ENCODE data around the gene LRRC27.

The LRRC27 gene

DNA sequence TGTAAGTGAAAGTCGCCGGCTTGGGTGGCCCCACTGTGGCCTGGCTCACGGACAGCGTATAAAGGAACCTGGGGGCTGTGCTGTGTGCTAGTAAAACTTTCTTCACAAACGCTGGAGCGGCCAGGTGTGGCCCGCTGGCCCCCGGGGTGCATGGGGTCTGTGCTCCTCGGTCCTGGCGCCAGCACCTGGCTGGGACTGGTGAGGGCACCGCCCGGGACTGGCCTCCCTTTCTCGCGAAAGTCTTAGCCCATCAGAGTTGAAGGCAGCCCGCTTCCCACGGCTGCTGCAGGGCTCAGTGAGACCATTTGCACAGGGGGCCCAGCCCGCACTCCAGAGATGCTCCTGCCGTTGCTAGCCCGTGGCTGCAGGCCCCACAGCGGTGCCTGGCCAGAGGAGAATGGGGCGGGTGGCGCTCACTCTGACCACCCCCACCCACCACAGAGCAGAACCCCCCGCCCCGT is 70.8 kb downstream of the LRRC27 start:
- no peak for DNase-seq (ENCODE audit: low read depth in 2 of 2)

- DNase-seq (ENCODE audit: low read depth in 2 of 2) = no peak
Observed at GRCh38 chr10:132403511-132404168, 71.6 kb downstream of the LRRC27 start.

DNA sequence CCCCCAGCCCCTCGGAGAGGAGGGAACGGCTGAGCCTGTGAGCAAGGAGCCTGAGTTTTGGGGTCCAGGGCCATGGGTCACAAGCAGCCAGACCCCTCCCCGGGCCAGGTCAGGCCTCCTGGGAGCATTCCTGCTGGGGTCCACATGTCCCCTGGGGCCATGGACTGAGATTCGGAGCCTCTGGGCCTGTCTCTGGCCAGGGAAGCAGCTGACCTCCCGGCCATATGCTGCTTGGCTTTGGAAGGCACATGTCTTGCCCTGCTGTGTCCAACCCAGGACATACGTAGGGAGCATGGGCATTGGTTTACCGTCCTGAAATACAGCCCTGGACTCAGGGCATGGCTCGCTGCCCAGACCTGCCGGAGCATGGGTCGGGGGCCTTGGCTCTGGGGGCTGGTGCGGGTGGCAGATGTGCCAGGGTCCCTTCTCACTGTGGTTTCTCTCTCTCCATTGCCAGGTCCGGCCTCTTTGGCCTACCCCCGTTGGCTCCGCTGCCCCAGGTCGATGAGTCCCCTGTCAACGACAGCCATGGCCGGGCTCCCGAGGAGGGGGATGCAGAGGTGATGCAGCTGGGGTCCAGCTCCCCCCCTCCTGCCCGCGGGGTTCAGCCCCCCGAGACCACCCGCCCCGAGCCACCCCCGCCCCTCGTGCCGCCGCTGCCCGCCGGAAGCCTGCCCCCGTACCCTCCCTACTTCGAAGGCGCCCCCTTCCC is 72.3 kb downstream of the LRRC27 start:
- DNase-seq (ENCODE audit: low read depth in 2 of 2) = no peak

- DNase-seq (ENCODE audit: low read depth in 2 of 2) = no peak
Observed at GRCh38 chr10:132404911-132405462, 73.0 kb downstream of the LRRC27 start.

- no peak for DNase-seq (ENCODE audit: low read depth in 2 of 2)
Observed at GRCh38 chr10:132405463-132405991, 73.5 kb downstream of the LRRC27 start.

- DNase-seq (ENCODE audit: low read depth in 2 of 2) = no peak
Observed at GRCh38 chr10:132406181-132406580, 74.2 kb downstream of the LRRC27 start.

- DNase-seq (ENCODE audit: low read depth in 2 of 2) = no peak
Observed at GRCh38 chr10:132406750-132407149, 74.8 kb downstream of the LRRC27 start.

DNA sequence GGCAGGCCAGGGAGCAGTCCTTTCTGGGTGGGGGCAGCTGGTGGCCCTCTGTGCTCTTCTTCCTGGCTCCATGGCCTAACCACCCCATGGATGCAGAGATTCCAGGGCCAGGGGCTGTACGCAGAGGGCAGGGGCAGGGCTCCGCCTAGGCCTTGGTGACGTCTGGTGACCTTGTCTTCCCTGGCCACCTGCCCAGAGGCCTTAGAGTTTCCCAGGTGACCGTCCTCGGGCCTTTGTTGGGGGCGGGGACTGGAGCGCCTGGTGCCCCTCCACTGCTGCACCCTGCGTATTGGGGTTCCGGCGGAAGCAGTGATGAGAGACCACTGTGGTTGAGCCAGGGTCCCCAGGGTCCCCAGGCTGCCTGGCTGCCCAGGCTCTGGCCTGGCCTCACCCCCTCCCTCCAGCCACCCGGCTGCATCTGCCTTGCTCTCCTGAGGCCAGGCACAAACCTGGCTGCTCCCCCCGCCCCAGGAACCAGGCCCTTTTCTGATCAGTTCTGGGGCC is 75.3 kb downstream of the LRRC27 start:
- DNase-seq (ENCODE audit: low read depth in 2 of 2) = no peak

- DNase-seq (ENCODE audit: low read depth in 2 of 2) = no peak
Observed at GRCh38 chr10:132407846-132408278, 75.9 kb downstream of the LRRC27 start.

GRCh38 chr10:132408367-132408781 is 76.4 kb downstream of the LRRC27 start:
- no peak for DNase-seq (ENCODE audit: low read depth in 2 of 2)

DNA sequence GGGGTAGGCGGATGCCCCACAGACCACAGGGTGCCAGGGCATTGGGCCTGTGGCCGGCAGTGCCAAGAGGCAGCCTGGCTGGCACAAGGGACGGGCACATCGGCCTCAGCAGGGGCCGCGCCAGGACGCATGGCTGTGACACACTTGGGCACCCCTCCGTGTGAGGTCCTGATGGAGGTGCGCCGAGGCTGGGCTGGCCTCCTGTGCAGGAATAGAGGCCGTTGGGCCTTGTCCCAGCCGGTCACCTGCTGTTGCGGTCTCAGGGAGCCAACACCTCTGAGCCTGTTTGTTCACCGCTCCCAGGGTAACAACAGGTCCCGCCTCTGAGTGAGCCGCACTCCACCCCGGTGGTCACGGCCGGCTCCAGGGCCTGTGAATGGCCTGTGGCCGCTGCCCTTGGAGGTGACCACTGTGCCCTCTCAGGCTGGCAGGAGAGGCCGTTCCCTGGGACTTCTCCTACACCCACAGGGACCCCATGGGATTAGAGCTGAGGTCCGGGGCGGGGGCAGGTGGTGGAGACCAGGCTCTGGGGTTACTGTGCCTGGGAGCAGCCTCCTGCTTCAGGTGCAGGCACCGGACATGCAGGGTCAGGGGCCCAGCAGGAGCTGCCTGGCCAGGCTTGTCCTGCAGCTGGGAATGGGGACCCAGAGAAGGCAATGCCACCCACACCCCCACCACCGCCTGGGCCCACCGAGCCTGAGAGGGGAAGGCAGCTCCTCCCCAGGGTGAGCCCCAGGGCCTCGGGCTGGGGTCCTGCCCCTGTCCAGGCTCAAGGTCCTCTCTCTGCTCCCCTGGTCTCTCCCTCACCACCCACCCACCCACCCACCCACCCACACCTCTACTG is 77.1 kb downstream of the LRRC27 start:
- DNase-seq (ENCODE audit: low read depth in 2 of 2) = no peak

DNA sequence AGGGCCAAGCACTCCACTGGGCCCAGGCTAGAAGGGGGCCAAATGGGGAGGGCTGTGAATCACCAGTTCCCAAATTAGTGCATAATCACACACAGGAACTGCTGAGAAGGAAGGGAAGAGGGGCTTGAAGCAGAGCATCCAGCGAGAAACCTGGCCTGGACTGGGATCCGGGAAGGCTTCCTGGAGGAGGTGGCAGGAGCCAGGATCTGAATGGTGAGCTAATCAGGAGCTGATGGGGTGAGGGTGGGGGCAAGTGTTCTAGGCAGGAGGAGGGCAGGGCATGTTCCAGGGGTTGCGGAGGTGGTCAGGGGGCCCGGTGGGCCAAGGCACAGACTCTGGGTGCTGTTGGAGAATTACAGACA is 77.7 kb downstream of the LRRC27 start:
- no peak for DNase-seq (ENCODE audit: low read depth in 2 of 2)

DNA sequence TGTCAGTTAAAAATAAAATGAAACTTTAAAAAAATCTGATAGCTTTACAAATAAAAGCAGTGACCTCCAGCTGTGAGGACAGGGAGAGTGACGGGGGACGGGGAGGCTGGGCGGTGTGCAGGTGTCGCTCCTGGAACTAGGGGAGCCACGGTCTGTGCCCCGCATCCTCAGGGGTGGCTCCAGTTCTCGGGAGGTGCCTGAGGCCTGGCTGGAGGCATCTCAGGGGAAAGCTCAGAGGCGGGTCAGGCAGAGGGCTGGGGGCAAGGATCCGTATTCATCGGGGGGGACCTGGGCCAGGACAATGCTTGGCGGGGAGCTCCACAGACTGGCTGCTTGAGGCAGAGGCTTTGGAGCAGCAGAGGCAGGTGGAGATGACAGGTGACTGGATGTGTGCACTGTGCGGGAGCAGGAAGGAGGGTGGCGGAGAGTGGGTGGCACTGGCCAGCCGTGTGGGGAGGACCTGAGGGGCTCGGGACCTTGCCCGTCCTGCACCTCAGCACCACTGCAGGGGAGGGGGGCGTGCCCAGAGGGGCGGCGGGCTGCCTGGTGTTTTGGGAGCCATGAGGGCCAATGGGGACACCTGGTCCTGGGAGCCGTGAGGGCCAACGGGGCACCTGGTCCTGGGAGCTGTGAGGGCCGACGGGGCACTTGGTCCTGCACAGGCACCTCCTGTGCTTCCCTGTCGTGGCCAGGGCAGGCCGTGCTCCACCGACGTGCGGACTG is 78.2 kb downstream of the LRRC27 start:
- DNase-seq (ENCODE audit: low read depth in 2 of 2) = no peak

- DNase-seq (ENCODE audit: low read depth in 2 of 2) = no peak
Observed at GRCh38 chr10:132410779-132411532, 79.0 kb downstream of the LRRC27 start.

- DNase-seq (ENCODE audit: low read depth in 2 of 2) = no peak
Observed at GRCh38 chr10:132411561-132412253, 79.7 kb downstream of the LRRC27 start.

- no peak for DNase-seq (ENCODE audit: low read depth in 2 of 2)
Observed at GRCh38 chr10:132412316-132413192, 80.6 kb downstream of the LRRC27 start.

- DNase-seq (ENCODE audit: low read depth in 2 of 2) = no peak
Observed at GRCh38 chr10:132413226-132414205, 81.5 kb downstream of the LRRC27 start.
